ENCODE data around the gene CHD1.

CHD1 gene

DNA sequence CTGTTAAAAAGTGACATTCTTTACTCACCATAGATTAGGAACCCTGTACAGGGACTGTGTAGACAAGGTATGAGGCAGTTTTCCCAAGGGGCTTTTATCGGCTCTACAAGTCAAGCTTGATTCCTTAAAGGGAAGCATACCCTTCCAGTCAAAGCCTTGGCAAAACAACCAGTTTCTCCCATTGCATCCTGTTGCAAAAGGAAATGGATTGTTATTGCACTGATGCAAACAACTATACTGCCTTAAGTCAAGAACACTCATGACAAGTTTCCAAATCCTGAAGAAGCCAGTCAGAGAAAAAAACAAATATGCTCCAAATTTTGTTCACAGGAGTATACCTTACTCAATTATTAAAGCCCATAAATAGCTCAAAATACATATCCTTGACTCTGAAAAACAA lies 87.9 kb downstream of the CHD1 start:
- no peak overlapping the region for H3K4me3 ChIP-seq (ENCODE audit: low read length)
- no peaks in the 10 kb centered on the region for H4K20me1 ChIP-seq (ENCODE audit: control insufficient read depth, insufficient read depth, low read depth, low read length)
- H3F3A ChIP-seq (ENCODE audit: control insufficient read depth, insufficient read depth) = no peaks in the 10 kb centered on the region
- no peak for TF ChIP-seq EZH2phosphoT487 (IDR thresholded peaks at IDR 0.05; ENCODE audit: borderline replicate concordance, low read length)
- TF ChIP-seq, protein P1, sequence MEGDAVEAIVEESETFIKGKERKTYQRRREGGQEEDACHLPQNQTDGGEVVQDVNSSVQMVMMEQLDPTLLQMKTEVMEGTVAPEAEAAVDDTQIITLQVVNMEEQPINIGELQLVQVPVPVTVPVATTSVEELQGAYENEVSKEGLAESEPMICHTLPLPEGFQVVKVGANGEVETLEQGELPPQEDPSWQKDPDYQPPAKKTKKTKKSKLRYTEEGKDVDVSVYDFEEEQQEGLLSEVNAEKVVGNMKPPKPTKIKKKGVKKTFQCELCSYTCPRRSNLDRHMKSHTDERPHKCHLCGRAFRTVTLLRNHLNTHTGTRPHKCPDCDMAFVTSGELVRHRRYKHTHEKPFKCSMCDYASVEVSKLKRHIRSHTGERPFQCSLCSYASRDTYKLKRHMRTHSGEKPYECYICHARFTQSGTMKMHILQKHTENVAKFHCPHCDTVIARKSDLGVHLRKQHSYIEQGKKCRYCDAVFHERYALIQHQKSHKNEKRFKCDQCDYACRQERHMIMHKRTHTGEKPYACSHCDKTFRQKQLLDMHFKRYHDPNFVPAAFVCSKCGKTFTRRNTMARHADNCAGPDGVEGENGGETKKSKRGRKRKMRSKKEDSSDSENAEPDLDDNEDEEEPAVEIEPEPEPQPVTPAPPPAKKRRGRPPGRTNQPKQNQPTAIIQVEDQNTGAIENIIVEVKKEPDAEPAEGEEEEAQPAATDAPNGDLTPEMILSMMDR (IDR thresholded peaks at IDR 0.05; ENCODE audit: low read depth, low read length, poor library complexity, severe bottlenecking) = no peak
- H3K4me1 ChIP-seq (ENCODE audit: control insufficient read depth, low read length) = no peaks in the 10 kb centered on the region
- no peak overlapping the region for H3K4me2 ChIP-seq (ENCODE audit: low read length)
- H3K27me3 ChIP-seq (ENCODE audit: control insufficient read depth, low read length) = no peaks in the 10 kb centered on the region
- H3K79me2 ChIP-seq (ENCODE audit: control insufficient read depth, low read length) = no peaks in the 10 kb centered on the region
- H3K36me3 ChIP-seq (ENCODE audit: control insufficient read depth, low read length) = no peaks in the 10 kb centered on the region
- no peaks in the 10 kb centered on the region for H3K9me2 ChIP-seq (replicated peaks; ENCODE audit: control insufficient read depth, low read length)
- H3K27ac ChIP-seq (ENCODE audit: low read depth, low read length) = no peak overlapping the region
- H3K9me3 ChIP-seq (ENCODE audit: control insufficient read depth, insufficient read depth, low read length) = peaks cover 3% of the 10 kb centered on the region; the same call in 1 of the 2 replicates

GRCh38 chr5:98839469-98840383 lies 89.1 kb downstream of the CHD1 start:
- TF ChIP-seq EZH2phosphoT487 (IDR thresholded peaks at IDR 0.05; ENCODE audit: borderline replicate concordance, low read length) = no peak
- TF ChIP-seq, protein P1 (IDR thresholded peaks at IDR 0.05; ENCODE audit: low read depth, low read length, poor library complexity, severe bottlenecking) = no peak
- Histone ChIP-seq H3K27me3 (ENCODE audit: control insufficient read depth, low read length) (no peaks in the 10 kb centered on the region), H3K9me3 (ENCODE audit: control insufficient read depth, insufficient read depth, low read length) (peaks cover 3% of the 10 kb centered on the region; the same call in 1 of the 2 replicates), H3F3A (ENCODE audit: control insufficient read depth, insufficient read depth) (no peaks in the 10 kb centered on the region), H3K9me2 (replicated peaks; ENCODE audit: control insufficient read depth, low read length) (no peaks in the 10 kb centered on the region), H3K4me3 (ENCODE audit: low read length) (no peak overlapping the region), H3K27ac (ENCODE audit: low read depth, low read length) (no peak overlapping the region), H3K79me2 (ENCODE audit: control insufficient read depth, low read length) (no peaks in the 10 kb centered on the region), H3K4me2 (ENCODE audit: low read length) (no peak overlapping the region), H3K4me1 (ENCODE audit: control insufficient read depth, low read length) (no peaks in the 10 kb centered on the region), H4K20me1 (ENCODE audit: control insufficient read depth, insufficient read depth, low read depth, low read length) (no peaks in the 10 kb centered on the region), H3K36me3 (ENCODE audit: control insufficient read depth, low read length) (no peaks in the 10 kb centered on the region)

DNA sequence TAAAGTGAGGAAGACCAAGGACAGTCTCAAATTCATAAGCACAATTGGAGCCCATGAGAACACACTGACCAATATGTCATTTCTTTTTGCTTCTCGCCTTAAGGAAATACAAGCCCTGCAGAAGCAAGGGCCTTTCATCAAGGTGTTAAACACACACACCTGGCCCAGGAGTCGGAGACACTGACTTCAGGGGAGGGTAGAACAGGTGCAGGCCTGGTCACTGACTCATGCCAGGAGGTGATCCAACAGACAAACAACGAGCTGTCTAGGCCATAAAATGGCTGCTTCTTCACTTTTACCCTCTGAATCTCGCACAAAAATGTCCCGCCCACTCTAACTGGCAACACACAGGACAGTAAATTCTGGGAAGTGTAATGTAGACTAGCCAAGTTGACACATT lies 92.6 kb downstream of the CHD1 start:
- Histone ChIP-seq H3K79me2 (ENCODE audit: control insufficient read depth, low read length) (no peaks in the 10 kb centered on the region), H3K27ac (ENCODE audit: low read depth, low read length) (no peak overlapping the region), H3K4me2 (ENCODE audit: low read length) (no peak overlapping the region), H3K9me2 (replicated peaks; ENCODE audit: control insufficient read depth, low read length) (no peaks in the 10 kb centered on the region), H3K9me3 (ENCODE audit: control insufficient read depth, insufficient read depth, low read length) (no peaks in the 10 kb centered on the region), H3F3A (ENCODE audit: control insufficient read depth, insufficient read depth) (no peaks in the 10 kb centered on the region), H4K20me1 (ENCODE audit: control insufficient read depth, insufficient read depth, low read depth, low read length) (no peaks in the 10 kb centered on the region), H3K27me3 (ENCODE audit: control insufficient read depth, low read length) (no peaks in the 10 kb centered on the region), H3K36me3 (ENCODE audit: control insufficient read depth, low read length) (no peaks in the 10 kb centered on the region), H3K4me1 (ENCODE audit: control insufficient read depth, low read length) (no peaks in the 10 kb centered on the region), H3K4me3 (ENCODE audit: low read length) (no peak overlapping the region)
- TF ChIP-seq, protein P1 (IDR thresholded peaks at IDR 0.05; ENCODE audit: low read depth, low read length, poor library complexity, severe bottlenecking) = no peak
- TF ChIP-seq EZH2phosphoT487 (IDR thresholded peaks at IDR 0.05; ENCODE audit: borderline replicate concordance, low read length) = no peak
